H9 (cell line): ENCODE results near the gene VIPR1. TPM values are rescaled to one million over a fixed set of nuclear protein-coding genes. Genes with fewer than 3 reads are reported as not detected.

ENCODE experiments used
- DNase-seq: peaks from one replicate; pipeline ENCODE4 v3.0.0-alpha.2; 2017
- H2AFZ ChIP-seq: one replicate; pipeline ENCODE4 v1.6.1; 2013; ENCODE audit warnings: mild to moderate bottlenecking, low read length, control low read depth, moderate library complexity
- H2AK5ac ChIP-seq: 2 replicates; pipeline ENCODE4 v1.6.1; 2013; ENCODE audit warnings: low read length, control low read depth, mixed read lengths; ENCODE audit not compliant: insufficient read length
- H2BK120ac ChIP-seq: one replicate; pipeline ENCODE4 v1.6.1; 2013; ENCODE audit warnings: low read depth, mild to moderate bottlenecking, low read length, control low read depth, inconsistent platforms; ENCODE audit not compliant: poor library complexity, severe bottlenecking
- H2BK12ac ChIP-seq: 2 replicates; pipeline ENCODE4 v1.6.1; 2013; ENCODE audit warnings: low read length, control low read depth, mixed read lengths, low read depth; ENCODE audit not compliant: insufficient read length
- H2BK15ac ChIP-seq: 2 replicates; pipeline ENCODE4 v1.6.1; 2013; ENCODE audit warnings: low read depth, low read length, control low read depth
- H2BK20ac ChIP-seq: one replicate; pipeline ENCODE4 v1.6.1; 2013; ENCODE audit warnings: low read depth, mild to moderate bottlenecking, low read length, control low read depth, inconsistent platforms; ENCODE audit not compliant: poor library complexity, severe bottlenecking
- H2BK5ac ChIP-seq: 2 replicates; pipeline ENCODE4 v1.6.1; 2013; ENCODE audit warnings: low read length, control low read depth, mixed read lengths; ENCODE audit not compliant: insufficient read length
- H3K14ac ChIP-seq: 2 replicates; pipeline ENCODE4 v1.6.1; 2013; ENCODE audit warnings: low read length, control low read depth; ENCODE audit not compliant: insufficient read depth
- H3K18ac ChIP-seq: 2 replicates; pipeline ENCODE4 v1.6.1; 2013; ENCODE audit warnings: low read depth, mild to moderate bottlenecking, mixed read lengths, low read length, control low read depth; ENCODE audit not compliant: insufficient read length
- H3K23ac ChIP-seq: 2 replicates; pipeline ENCODE4 v1.6.1; 2013; ENCODE audit warnings: low read length, control low read depth, mixed read lengths, low read depth; ENCODE audit not compliant: insufficient read length
- H3K23me2 ChIP-seq: 2 replicates; pipeline ENCODE4 v1.6.1; 2013; ENCODE audit warnings: low read depth, mild to moderate bottlenecking, mixed read lengths, low read length, control low read depth; ENCODE audit not compliant: insufficient read length, poor library complexity, severe bottlenecking
- H3K27ac ChIP-seq: 2 replicates; pipeline ENCODE4 v1.5.1; 2013; ENCODE audit warnings: low read length, control low read depth, mixed read lengths, low read depth; ENCODE audit not compliant: insufficient read length
- H3K27me3 ChIP-seq: 2 replicates; pipeline ENCODE4 v1.6.1; 2013; ENCODE audit warnings: low read length, control low read depth, inconsistent platforms; ENCODE audit not compliant: insufficient read depth
- H3K4ac ChIP-seq: 2 replicates; pipeline ENCODE4 v1.6.1; 2013; ENCODE audit warnings: low read depth, mild to moderate bottlenecking, control low read depth, inconsistent platforms, low read length, moderate library complexity
- H3K4me1 ChIP-seq: 2 replicates; pipeline ENCODE4 v1.6.1; 2013; ENCODE audit warnings: low read length, control low read depth, inconsistent platforms; ENCODE audit not compliant: insufficient read depth
- H3K4me2 ChIP-seq: 2 replicates; pipeline ENCODE4 v1.6.1; 2013; ENCODE audit warnings: low read length, control low read depth, mixed read lengths; ENCODE audit not compliant: insufficient read length, insufficient read depth
- H3K56ac ChIP-seq: 2 replicates; pipeline ENCODE4 v1.6.1; 2013; ENCODE audit warnings: low read depth, mild to moderate bottlenecking, mixed read lengths, low read length, control low read depth; ENCODE audit not compliant: insufficient read length
- H3K79me1 ChIP-seq: 2 replicates; pipeline ENCODE4 v1.6.1; 2013; ENCODE audit warnings: low read depth, mild to moderate bottlenecking, moderate library complexity, low read length, control low read depth, inconsistent platforms; ENCODE audit not compliant: insufficient read depth, poor library complexity, severe bottlenecking
- H3K79me2 ChIP-seq: 2 replicates; pipeline ENCODE4 v1.6.1; 2013; ENCODE audit warnings: low read length, control low read depth, inconsistent platforms; ENCODE audit not compliant: insufficient read depth
- H3K9ac ChIP-seq: 2 replicates; pipeline ENCODE4 v1.6.1; 2013; ENCODE audit warnings: low read length, control low read depth, mixed read lengths; ENCODE audit not compliant: insufficient read length; ENCODE audit errors: extremely low read depth
- H3K9me3 ChIP-seq: one replicate; pipeline ENCODE4 v1.6.1; 2013; ENCODE audit warnings: low read depth, low read length, inconsistent platforms; ENCODE audit not compliant: control insufficient read depth
- H3T11ph ChIP-seq: one replicate; pipeline ENCODE4 v1.6.1; 2013; ENCODE audit warnings: mild to moderate bottlenecking, low read length, control low read depth, inconsistent platforms
- H4K20me1 ChIP-seq: one replicate; pipeline ENCODE4 v1.6.1; 2013; ENCODE audit not compliant: control insufficient read depth, insufficient read length, insufficient read depth
- H4K5ac ChIP-seq: 2 replicates; pipeline ENCODE4 v1.6.1; 2013; ENCODE audit warnings: low read depth, mild to moderate bottlenecking, mixed read lengths, low read length, control low read depth; ENCODE audit not compliant: insufficient read length
- H4K8ac ChIP-seq: replicated peaks from 2 replicates; pipeline ENCODE4 v1.6.1; 2013; ENCODE audit warnings: low read length, control low read depth, mixed read lengths, low read depth; ENCODE audit not compliant: insufficient read length
- H4K91ac ChIP-seq: 2 replicates; pipeline ENCODE4 v1.6.1; 2013; ENCODE audit warnings: low read depth, mild to moderate bottlenecking, moderate library complexity, mixed read lengths, low read length, control low read depth; ENCODE audit not compliant: insufficient read length
- H3K27ac Mint-ChIP-seq, 3 experiments: 2 replicates in 2 of 3; 3 replicates in 1 of 3; pipeline ENCODE4 v1.8.0; 2020 to 2021; ENCODE audit warnings: mixed read lengths in 3 of 3, mild to moderate bottlenecking in 1 of 3, moderate library complexity in 1 of 3
- H3K27me3 Mint-ChIP-seq: 2 replicates; pipeline ENCODE4 v1.8.0; 2021; ENCODE audit warnings: low read depth, mild to moderate bottlenecking, moderate library complexity, mixed read lengths
- H3K36me3 Mint-ChIP-seq, 3 experiments: 2 replicates in 2 of 3; 3 replicates in 1 of 3; pipeline ENCODE4 v1.8.0; 2020 to 2021; ENCODE audit warnings: low read depth in 3 of 3, mixed read lengths in 3 of 3; ENCODE audit not compliant: insufficient read depth in 1 of 3
- H3K4me1 Mint-ChIP-seq, 2 experiments: 2 replicates each; pipeline ENCODE4 v1.8.0; 2020; ENCODE audit warnings: mixed read lengths in 2 of 2
- H3K4me3 Mint-ChIP-seq, 2 experiments: 2 replicates in 1 of 2; 3 replicates in 1 of 2; pipeline ENCODE4 v1.8.0; 2020 to 2021; ENCODE audit warnings: mild to moderate bottlenecking in 2 of 2, mixed read lengths in 2 of 2, moderate library complexity in 1 of 2
- H3K9me3 Mint-ChIP-seq, 2 experiments: 2 replicates in 1 of 2; 3 replicates in 1 of 2; pipeline ENCODE4 v1.8.0; 2020; ENCODE audit warnings: mild to moderate bottlenecking in 2 of 2, mixed read lengths in 2 of 2, moderate library complexity in 1 of 2
- WGBS: extraction: QIAGEN DNeasy Blood & Tissue Kit; methylation state at CpG from one replicate; pipeline ENCODE4 v1.1.7; 2013; ENCODE audit warnings: missing lambda C conversion rate, low lambda C conversion rate, mixed read lengths; ENCODE audit not compliant: insufficient read length; ENCODE audit errors: extremely low coverage; 5-methylcytosine and 5-hydroxymethylcytosine counted together
- total RNA-seq: library from RNA; stranded (reverse); gene quantifications from 2 replicates; pipeline ENCODE4 v1.2.1, GENCODE V29; 2021
- TF ChIP-seq, protein P1 (sequence below): fragments of 200-600 bp; sonication (generic); conservative IDR thresholded peaks from 3 replicates; pipeline ENCODE4 v1.8.0; 2021; ENCODE audit warnings: antibody characterized with exemption, mild to moderate bottlenecking

VIPR1 gene
- total RNA-seq, 1 experiment from 2014 or later: 6.5 TPM

DNA sequence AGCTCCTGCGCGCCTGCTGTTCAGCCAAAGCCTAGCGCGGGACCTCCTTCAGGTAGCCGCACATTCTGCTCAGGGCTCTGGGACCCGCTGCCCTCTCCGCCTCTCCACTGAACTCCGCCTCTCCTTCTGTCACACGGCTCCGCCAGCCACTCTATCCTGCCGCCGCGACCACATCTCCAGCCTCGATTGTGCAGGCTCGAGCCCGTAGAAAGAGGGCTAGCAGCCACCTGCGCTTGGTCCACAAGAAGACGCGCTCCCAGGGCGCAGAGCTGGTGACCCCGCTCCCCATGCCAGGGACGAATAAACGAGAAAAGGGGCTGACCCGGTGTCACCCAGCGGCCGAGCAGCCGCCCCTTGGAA lies 1.1 kb upstream of the VIPR1 start:
- H3K27me3 ChIP-seq: peaks cover 20% of the 10 kb centered on the region; the same call in 1 of the 2 replicates
- no peaks in the 10 kb centered on the region for H4K20me1 ChIP-seq

More for the DNA sequence above, 1.1 kb upstream of the VIPR1 start:
- H4K91ac ChIP-seq: no peak overlapping the region
- Mint-ChIP-seq H3K27ac (no peak overlapping the region), H3K9me3 (no peaks in the 10 kb centered on the region), H3K4me1 (peaks cover 37 to 49% of the 10 kb centered on the region in 2 experiments), H3K36me3 (no peaks in the 10 kb centered on the region), H3K27me3 (peaks cover 67% of the 10 kb centered on the region), H3K4me3 (peak overlapping the region; percentile 78 to 92)
- TF ChIP-seq, protein P1, sequence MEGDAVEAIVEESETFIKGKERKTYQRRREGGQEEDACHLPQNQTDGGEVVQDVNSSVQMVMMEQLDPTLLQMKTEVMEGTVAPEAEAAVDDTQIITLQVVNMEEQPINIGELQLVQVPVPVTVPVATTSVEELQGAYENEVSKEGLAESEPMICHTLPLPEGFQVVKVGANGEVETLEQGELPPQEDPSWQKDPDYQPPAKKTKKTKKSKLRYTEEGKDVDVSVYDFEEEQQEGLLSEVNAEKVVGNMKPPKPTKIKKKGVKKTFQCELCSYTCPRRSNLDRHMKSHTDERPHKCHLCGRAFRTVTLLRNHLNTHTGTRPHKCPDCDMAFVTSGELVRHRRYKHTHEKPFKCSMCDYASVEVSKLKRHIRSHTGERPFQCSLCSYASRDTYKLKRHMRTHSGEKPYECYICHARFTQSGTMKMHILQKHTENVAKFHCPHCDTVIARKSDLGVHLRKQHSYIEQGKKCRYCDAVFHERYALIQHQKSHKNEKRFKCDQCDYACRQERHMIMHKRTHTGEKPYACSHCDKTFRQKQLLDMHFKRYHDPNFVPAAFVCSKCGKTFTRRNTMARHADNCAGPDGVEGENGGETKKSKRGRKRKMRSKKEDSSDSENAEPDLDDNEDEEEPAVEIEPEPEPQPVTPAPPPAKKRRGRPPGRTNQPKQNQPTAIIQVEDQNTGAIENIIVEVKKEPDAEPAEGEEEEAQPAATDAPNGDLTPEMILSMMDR: no peak
- H2AFZ ChIP-seq: no peak overlapping the region
- no peak overlapping the region for H3K27ac ChIP-seq
- H3K79me2 ChIP-seq: no peaks in the 10 kb centered on the region
- H3K4me2 ChIP-seq: peak overlapping the region; percentile 70
- no peak overlapping the region for H4K5ac ChIP-seq
- no peak overlapping the region for H3K9ac ChIP-seq
- DNase-seq: peak; percentile 74
- H3K23ac ChIP-seq: no peak overlapping the region
- no peak overlapping the region for H3K56ac ChIP-seq
- no peaks in the 10 kb centered on the region for H3K4me1 ChIP-seq
- no peak overlapping the region for H4K8ac ChIP-seq
- H3K4ac ChIP-seq: no peak overlapping the region
- no peak overlapping the region for H2AK5ac ChIP-seq
- no peak overlapping the region for H2BK15ac ChIP-seq
- peaks cover 18% of the 10 kb centered on the region for H3K23me2 ChIP-seq
- no peak overlapping the region for H3K14ac ChIP-seq
- no peak overlapping the region for H2BK120ac ChIP-seq
- H3K18ac ChIP-seq: no peak overlapping the region
- no peaks in the 10 kb centered on the region for H3K79me1 ChIP-seq
- no peak overlapping the region for H2BK12ac ChIP-seq
- no CpG with 5 or more reads among the region's 27 CpGs for WGBS
- H2BK20ac ChIP-seq: no peak overlapping the region
- H2BK5ac ChIP-seq: no peak overlapping the region
- H3T11ph ChIP-seq: no peak overlapping the region
- no peaks in the 10 kb centered on the region for H3K9me3 ChIP-seq
